ENCODE results near the gene GLIPR2. TPM values are rescaled to one million over a fixed set of nuclear protein-coding genes. Genes with fewer than 3 reads are reported as not detected.

Gene GLIPR2
- total RNA-seq, 4 donors from 2014 or later: 52.8 to 76.8 (median 59.8) TPM

DNA sequence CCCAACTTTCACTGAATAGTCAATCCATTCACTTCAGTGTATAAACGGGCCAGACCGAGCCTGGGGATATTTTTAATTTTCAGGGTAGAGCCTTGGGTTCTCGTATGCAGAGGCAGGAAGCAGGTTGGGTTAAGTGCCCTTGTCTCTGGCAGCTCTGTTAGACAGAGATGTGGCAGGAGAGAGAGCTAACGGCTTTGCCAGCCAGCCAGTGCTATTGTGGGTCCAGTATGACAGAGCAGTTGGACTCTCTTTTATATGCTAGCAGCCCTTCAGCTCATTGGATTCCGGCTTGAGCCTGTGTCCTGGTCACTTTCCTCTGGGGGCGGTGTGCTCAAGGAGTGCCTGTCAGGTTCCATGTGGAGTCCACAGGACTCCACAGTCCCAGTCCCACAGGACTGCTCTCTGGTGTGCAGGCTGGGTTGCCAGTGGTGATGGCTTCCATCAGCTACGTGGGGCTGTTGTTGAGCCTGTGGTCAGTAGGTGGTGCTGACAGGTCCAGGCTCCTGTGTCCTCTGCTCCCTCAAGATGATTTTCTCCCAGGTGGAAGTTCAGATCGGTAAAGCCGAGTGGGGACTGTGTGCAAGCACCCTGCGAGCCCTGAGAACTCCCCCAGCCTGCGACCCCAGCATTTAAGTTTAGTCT, 68.5 kb downstream of the GLIPR2 start:
- ATAC-seq: no peak
- 83 to 87% methylated on average over 3 of the region's 11 CpGs for WGBS, 2 donors (ENCODE audit: low coverage in 1 of 2)
- no peak for TF ChIP-seq POLR2A (IDR thresholded peaks at IDR 0.05)
- TF ChIP-seq POLR2AphosphoS5 (IDR thresholded peaks at IDR 0.05): no peak
- TF ChIP-seq EP300 (IDR thresholded peaks at IDR 0.05): no peak
- TF ChIP-seq, protein P1, sequence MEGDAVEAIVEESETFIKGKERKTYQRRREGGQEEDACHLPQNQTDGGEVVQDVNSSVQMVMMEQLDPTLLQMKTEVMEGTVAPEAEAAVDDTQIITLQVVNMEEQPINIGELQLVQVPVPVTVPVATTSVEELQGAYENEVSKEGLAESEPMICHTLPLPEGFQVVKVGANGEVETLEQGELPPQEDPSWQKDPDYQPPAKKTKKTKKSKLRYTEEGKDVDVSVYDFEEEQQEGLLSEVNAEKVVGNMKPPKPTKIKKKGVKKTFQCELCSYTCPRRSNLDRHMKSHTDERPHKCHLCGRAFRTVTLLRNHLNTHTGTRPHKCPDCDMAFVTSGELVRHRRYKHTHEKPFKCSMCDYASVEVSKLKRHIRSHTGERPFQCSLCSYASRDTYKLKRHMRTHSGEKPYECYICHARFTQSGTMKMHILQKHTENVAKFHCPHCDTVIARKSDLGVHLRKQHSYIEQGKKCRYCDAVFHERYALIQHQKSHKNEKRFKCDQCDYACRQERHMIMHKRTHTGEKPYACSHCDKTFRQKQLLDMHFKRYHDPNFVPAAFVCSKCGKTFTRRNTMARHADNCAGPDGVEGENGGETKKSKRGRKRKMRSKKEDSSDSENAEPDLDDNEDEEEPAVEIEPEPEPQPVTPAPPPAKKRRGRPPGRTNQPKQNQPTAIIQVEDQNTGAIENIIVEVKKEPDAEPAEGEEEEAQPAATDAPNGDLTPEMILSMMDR (IDR thresholded peaks at IDR 0.05): no peak
- H3K36me3 ChIP-seq: peaks cover 6 to 100% of the 10 kb centered on the region in 2 donors
- H3K4me3 ChIP-seq: no peak overlapping the region
- H3K27me3 ChIP-seq: no peaks in the 10 kb centered on the region
- H3K9me3 ChIP-seq: no peaks in the 10 kb centered on the region
- H3K27ac ChIP-seq: no peak overlapping the region
- H3K4me1 ChIP-seq: peaks cover 0 to 36% (median 7%) of the 10 kb centered on the region in 3 donors

DNA sequence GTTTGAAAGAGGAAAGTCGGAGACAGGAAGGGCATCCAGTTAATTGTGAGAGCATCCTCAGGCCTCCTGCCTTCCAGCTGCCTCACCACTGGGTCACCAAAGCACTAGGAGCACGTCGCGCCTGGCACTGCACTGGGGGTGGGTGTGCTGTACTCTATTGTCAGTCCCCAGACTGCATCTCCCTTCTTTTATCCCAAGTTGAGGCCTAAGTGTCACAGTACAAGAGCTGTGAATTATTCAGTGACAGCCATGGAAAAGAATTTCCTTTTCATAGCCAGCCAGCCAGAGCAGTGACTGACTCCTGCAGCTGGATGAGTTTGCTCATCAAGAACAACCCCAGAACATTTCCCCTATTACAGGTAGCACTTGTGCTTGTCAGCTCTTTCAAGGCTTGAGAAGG, 70.5 kb downstream of the GLIPR2 start:
- H3K27me3 ChIP-seq: no peaks in the 10 kb centered on the region
- ATAC-seq: no peak
- H3K9me3 ChIP-seq: no peaks in the 10 kb centered on the region
- H3K36me3 ChIP-seq: peaks cover 6 to 100% of the 10 kb centered on the region in 2 donors
- TF ChIP-seq POLR2AphosphoS5 (IDR thresholded peaks at IDR 0.05) (no peak), EP300 (IDR thresholded peaks at IDR 0.05) (no peak), POLR2A (IDR thresholded peaks at IDR 0.05) (no peak)
- TF ChIP-seq, protein P1 (IDR thresholded peaks at IDR 0.05): no peak
- peak overlapping the region in 1 of 4 donors; percentile 28 for H3K27ac ChIP-seq
- WGBS, 2 donors (ENCODE audit: low coverage in 1 of 2): 80 to 83% methylated on average over 1 of the region's 4 CpGs
- H3K4me1 ChIP-seq: peaks cover 4 to 56% (median 12%) of the 10 kb centered on the region in 3 donors
- no peak overlapping the region for H3K4me3 ChIP-seq

DNA sequence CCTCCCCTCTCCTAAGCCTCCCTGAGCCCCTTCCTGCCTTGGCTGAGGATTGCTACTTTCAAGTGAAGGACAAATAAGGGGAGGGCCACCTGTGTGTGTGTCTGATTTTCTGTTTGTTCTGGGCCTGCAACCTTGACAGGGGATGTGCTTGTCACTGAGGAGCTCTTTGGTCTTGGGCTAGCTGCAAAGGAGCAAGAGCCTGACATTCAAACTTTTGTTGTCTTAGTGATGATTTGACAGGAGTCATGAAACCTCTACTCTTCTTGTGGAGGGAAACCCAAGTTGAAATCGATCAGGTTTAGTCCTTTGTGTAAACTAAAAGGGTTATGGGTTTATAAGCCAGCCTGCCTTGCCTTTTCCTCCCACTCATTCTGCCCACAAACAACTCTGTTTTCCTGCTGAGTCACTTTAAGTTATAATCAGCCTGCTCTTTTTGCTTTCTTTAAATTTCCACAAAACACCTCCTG, 71.0 kb downstream of the GLIPR2 start:
- TF ChIP-seq, protein P1 (IDR thresholded peaks at IDR 0.05): no peak
- TF ChIP-seq POLR2AphosphoS5 (IDR thresholded peaks at IDR 0.05) (no peak), EP300 (IDR thresholded peaks at IDR 0.05) (no peak), POLR2A (IDR thresholded peaks at IDR 0.05) (no peak)
- Histone ChIP-seq H3K4me1 (peaks cover 4 to 62% (median 12%) of the 10 kb centered on the region in 3 donors), H3K27me3 (no peaks in the 10 kb centered on the region), H3K36me3 (peaks cover 6 to 100% of the 10 kb centered on the region in 2 donors), H3K4me3 (no peak overlapping the region), H3K27ac (peak overlapping the region in 2 of 4 donors; percentile 20 to 28), H3K9me3 (no peaks in the 10 kb centered on the region)
- ATAC-seq: no peak
- WGBS, 2 donors (ENCODE audit: low coverage in 1 of 2): 0 to 29% methylated on average over 1 of the region's 1 CpG

DNA sequence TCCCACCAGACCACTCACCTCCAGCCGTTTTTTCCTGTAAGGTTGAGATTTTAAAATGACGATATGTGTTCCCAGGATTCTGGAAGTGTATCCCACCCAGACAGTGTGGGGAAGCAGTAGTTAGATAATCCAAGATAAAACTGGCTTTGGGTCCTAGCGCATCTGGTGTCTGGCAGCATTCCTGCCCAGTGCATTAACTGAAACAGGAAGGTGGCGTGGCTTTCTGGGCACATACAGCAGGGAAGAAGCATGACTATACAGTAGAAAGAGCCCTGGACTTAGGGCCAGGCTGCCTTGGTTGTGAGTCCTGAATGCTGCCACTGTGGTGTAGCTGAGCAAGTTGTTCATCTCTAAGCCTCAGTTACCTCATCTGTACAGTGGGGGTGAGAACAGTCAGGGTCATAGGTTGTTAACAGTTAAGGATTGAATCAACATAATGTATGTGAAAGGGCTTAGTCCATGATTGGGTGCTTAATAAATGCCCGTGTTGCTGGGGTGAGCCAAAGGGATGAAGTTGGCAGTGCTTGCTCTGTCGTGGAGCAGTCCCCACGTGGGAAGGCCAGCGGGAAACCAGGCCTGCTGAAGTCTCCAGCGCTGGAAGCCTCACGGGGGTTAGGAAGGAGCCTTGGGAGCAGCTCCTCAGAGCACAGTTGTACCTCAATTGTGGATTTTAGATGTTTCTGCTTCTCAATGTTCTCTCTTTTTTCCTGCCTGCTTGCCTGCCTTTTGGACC, 72.2 kb downstream of the GLIPR2 start:
- Histone ChIP-seq H3K27ac (peak overlapping the region in 1 of 4 donors; percentile 28), H3K4me1 (peaks cover 4 to 73% (median 12%) of the 10 kb centered on the region in 3 donors), H3K9me3 (no peaks in the 10 kb centered on the region), H3K27me3 (no peaks in the 10 kb centered on the region), H3K4me3 (no peak overlapping the region), H3K36me3 (peaks cover 6 to 100% of the 10 kb centered on the region in 2 donors)
- no peak for ATAC-seq
- WGBS, 2 donors (ENCODE audit: low coverage in 1 of 2): 70 to 73% methylated on average over 7 to 10 of the region's 10 CpGs
- TF ChIP-seq EP300 (IDR thresholded peaks at IDR 0.05) (no peak), POLR2AphosphoS5 (IDR thresholded peaks at IDR 0.05) (no peak), POLR2A (IDR thresholded peaks at IDR 0.05) (no peak)
- TF ChIP-seq, protein P1 (IDR thresholded peaks at IDR 0.05): no peak
